ENCODE measurements around the gene SLC22A4.

SLC22A4 gene

GRCh38 chr5:132275367-132276220 is 18.6 kb upstream of the SLC22A4 start:
- DNase-seq (ENCODE audit: low read depth): no peak

GRCh38 chr5:132277256-132277655 is 16.9 kb upstream of the SLC22A4 start:
- DNase-seq (ENCODE audit: low read depth): no peak

GRCh38 chr5:132277971-132278853 is 16.0 kb upstream of the SLC22A4 start:
- no peak for DNase-seq (ENCODE audit: low read depth)

GRCh38 chr5:132279801-132280200 is 14.4 kb upstream of the SLC22A4 start:
- DNase-seq (ENCODE audit: low read depth): no peak

- DNase-seq (ENCODE audit: low read depth): no peak
Observed at GRCh38 chr5:132280371-132281240, 13.6 kb upstream of the SLC22A4 start.

- DNase-seq (ENCODE audit: low read depth): no peak
Observed at GRCh38 chr5:132281856-132282614, 12.2 kb upstream of the SLC22A4 start.

GRCh38 chr5:132283423-132284043 is 10.7 kb upstream of the SLC22A4 start:
- DNase-seq (ENCODE audit: low read depth): no peak

- no peak for DNase-seq (ENCODE audit: low read depth)
Observed at GRCh38 chr5:132289097-132289496, 5.1 kb upstream of the SLC22A4 start.

- DNase-seq (ENCODE audit: low read depth): no peak
Observed at GRCh38 chr5:132291026-132291425, 3.2 kb upstream of the SLC22A4 start.

GRCh38 chr5:132293066-132293991 is 865 bp upstream of the SLC22A4 start:
- DNase-seq (ENCODE audit: low read depth): peak; percentile 73

GRCh38 chr5:132294728-132295504 is 722 bp downstream of the SLC22A4 start:
- DNase-seq (ENCODE audit: low read depth): peak; percentile 53

- no peak for DNase-seq (ENCODE audit: low read depth)
Observed at GRCh38 chr5:132295505-132296411, 1.6 kb downstream of the SLC22A4 start.

- DNase-seq (ENCODE audit: low read depth): no peak
Observed at GRCh38 chr5:132296412-132297016, 2.3 kb downstream of the SLC22A4 start.

- no peak for DNase-seq (ENCODE audit: low read depth)
Observed at GRCh38 chr5:132297211-132297940, 3.2 kb downstream of the SLC22A4 start.

GRCh38 chr5:132298298-132299212 is 4.4 kb downstream of the SLC22A4 start:
- DNase-seq (ENCODE audit: low read depth): peak; percentile 31

- no peak for DNase-seq (ENCODE audit: low read depth)
Observed at GRCh38 chr5:132299917-132300316, 5.7 kb downstream of the SLC22A4 start.
